Stomach (tissue), 9 donors: ENCODE results near the gene RENBP. TPM values are rescaled to one million over a fixed set of nuclear protein-coding genes. Genes with fewer than 3 reads are reported as not detected.
A peak's percentile ranks its signal among the peaks of the same experiment; 100 is the strongest.

ENCODE experiments used
- DNase-seq, 2 donors: peaks; one replicate each; pipeline versions ENCODE4 v3.0.0 to v3.0.0-alpha.2; 2013 to 2019
- H3K27ac ChIP-seq, 5 donors: fragments of 200-600 bp in 4 of 5; sonication (generic) in 4 of 5; one replicate each; pipeline ENCODE4 v1.5.1; 2013 to 2019; ENCODE audit warnings: mild to moderate bottlenecking in 1 of 5, moderate library complexity in 1 of 5
- H3K27me3 ChIP-seq, 3 donors: fragments of 200-600 bp; sonication (generic); one replicate each; pipeline ENCODE4 v1.5.1; 2017 to 2019; ENCODE audit warnings: mixed run types in 1 of 3
- H3K36me3 ChIP-seq, 4 donors: fragments of 200-600 bp; sonication (generic); 1 replicate in 3 of 4; 2 replicates in 1 of 4; pipeline ENCODE4 v1.5.1; 2016 to 2019
- H3K4me1 ChIP-seq, 4 donors: fragments of 200-600 bp; sonication (generic); one replicate each; pipeline ENCODE4 v1.5.1; 2016 to 2019
- H3K4me3 ChIP-seq, 4 donors: fragments of 200-600 bp; sonication (generic) in 3 of 4; one replicate each; pipeline ENCODE4 v1.5.1; 2016 to 2019; ENCODE audit warnings: mild to moderate bottlenecking in 1 of 4
- H3K9me3 ChIP-seq, 4 donors: fragments of 200-600 bp; sonication (generic); one replicate each; pipeline ENCODE4 v1.5.1; 2016 to 2019
- EP300 ChIP-seq: sonication (generic); formaldehyde crosslinking; IDR thresholded peaks from one replicate; pipeline ENCODE4 v1.6.1; 2017; ENCODE audit warnings: antibody characterized with exemption
- POLR2A ChIP-seq, 4 donors: fragments of 450-650 bp; IDR thresholded peaks; one replicate each; pipeline ENCODE4 v1.6.1; 2016; ENCODE audit warnings: antibody characterized with exemption in 4 of 4, control low read depth in 2 of 4, mild to moderate bottlenecking in 1 of 4, moderate library complexity in 1 of 4
- POLR2AphosphoS5 ChIP-seq, 3 donors: sonication (generic); formaldehyde crosslinking; IDR thresholded peaks; one replicate each; pipeline ENCODE4 v1.6.1; 2016; ENCODE audit warnings: antibody characterized with exemption in 3 of 3
- WGBS, 5 donors: extraction: QIAGEN DNeasy Blood & Tissue Kit in 3 of 5; methylation state at CpG; one replicate each; pipeline versions ENCODE4 v1.1.5 to v1.1.7; 2013 to 2018; 5-methylcytosine and 5-hydroxymethylcytosine counted together
- intact Hi-C: fragments of 100-400 bp; cut with DNase I; formaldehyde crosslinking; loops from one replicate; pipeline ENCODE4 v1.15.1; 2023; ENCODE audit warnings: low total_unique reads
- polyA plus RNA-seq, 3 donors: library from polyadenylated mRNA; stranded (reverse); fragments of 200-250 nt; gene quantifications; one replicate each; pipeline ENCODE4 v1.2.3, GENCODE V29; 2013
- total RNA-seq, 5 donors: library from RNA; depleted of rRNA; stranded (reverse); fragments of >200 nt; gene quantifications; one replicate each; pipeline versions ENCODE4 v1.1.0 to v1.2.3, GENCODE V29; 2014 to 2016
- TF ChIP-seq, protein P1 (sequence below), 7 experiments: fragments of 450-650 bp in 4 of 7; fragments of 200-600 bp in 3 of 7; sonication (generic) in 3 of 7; IDR thresholded peaks; one replicate each; pipeline ENCODE4 v1.5.1; 2016 to 2019; ENCODE audit warnings: antibody characterized with exemption in 7 of 7, control low read depth in 2 of 7, mild to moderate bottlenecking in 1 of 7
- donor health status: healthy with polysubstance abuse.
- donor health status: Bipolar disorder and iron deficiency.
- donor health status: healthy.

RENBP gene
- total and polyA plus RNA-seq, 8 donors = 2.3 to 12.7 (median 8.1) TPM; not detected in 3

DNA sequence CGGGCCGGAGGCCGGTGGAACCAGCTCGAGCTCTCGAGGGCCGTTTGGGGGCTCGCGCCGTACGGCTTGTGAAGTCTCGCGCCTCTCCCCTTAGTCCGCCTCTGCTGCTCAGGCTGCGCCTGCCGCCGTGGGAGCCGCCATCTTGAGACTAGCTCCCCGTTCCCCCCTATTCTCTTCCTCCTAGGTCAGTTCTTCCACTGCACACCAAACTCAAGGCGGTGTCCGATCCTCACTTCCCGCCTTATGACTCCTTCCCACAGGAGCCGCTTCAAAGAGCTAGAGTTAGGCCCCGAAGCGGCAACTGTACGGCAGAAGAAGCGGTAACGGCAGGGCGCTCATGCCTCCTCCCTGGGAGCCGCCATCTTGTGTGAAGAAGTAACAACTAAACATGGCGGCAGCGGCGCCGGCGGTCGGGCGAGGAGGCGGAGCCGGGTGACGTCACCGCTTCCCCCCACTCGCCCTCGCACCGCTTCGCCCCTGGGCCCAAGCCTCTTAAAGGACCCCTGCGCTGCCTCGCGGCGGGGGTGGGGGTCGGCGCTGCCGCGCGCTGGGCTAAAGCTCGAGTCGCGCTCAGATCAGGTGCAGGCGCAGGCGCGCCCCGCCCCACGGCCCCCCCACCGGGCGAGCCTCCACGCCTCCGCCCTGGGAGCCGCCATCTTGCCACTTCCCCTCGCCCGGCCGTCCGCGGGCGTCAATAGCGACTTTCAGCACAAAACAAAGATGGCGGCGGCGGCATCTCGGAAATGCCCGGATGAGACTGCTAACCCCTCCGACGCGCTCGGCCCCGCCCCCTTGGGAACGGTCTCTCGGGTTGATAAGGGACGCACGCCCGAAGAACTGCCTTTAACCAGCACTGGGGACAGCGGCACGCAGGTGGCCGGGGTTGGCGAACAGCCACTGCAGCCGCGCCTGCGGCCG lies 27.3 kb upstream of the RENBP start, which contains the start of gene HCFC1:
HCFC1 (minus strand) TSS at position 369 of the 918 bp plus-strand sequence. CDS start 978 bp downstream, outside the sequence.
- Histone ChIP-seq H3K27me3 (no peaks in the 10 kb centered on the region), H3K4me1 (peaks cover 39 to 58% (median 51%) of the 10 kb centered on the region in 4 donors), H3K9me3 (no peaks in the 10 kb centered on the region), H3K36me3 (no peaks in the 10 kb centered on the region), H3K4me3 (peak within 1 kb of the TSS; percentile 77 to 90 (median 84)), H3K27ac (peak within 1 kb of the TSS; percentile 96 to 99 (median 99))
- TF ChIP-seq POLR2A (IDR thresholded peaks at IDR 0.05) (peak in 1 of 4 donors; percentile 49), POLR2AphosphoS5 (IDR thresholded peaks at IDR 0.05) (peak; percentile 28 to 60 (median 42)), EP300 (no peak)
- peak; percentile 93 to 98 for DNase-seq
- intact Hi-C loops = no loop called here
- WGBS, 5 donors = 0 to 23% (median 2%) methylated on average over 9 to 96 of the region's 96 CpGs

DNA sequence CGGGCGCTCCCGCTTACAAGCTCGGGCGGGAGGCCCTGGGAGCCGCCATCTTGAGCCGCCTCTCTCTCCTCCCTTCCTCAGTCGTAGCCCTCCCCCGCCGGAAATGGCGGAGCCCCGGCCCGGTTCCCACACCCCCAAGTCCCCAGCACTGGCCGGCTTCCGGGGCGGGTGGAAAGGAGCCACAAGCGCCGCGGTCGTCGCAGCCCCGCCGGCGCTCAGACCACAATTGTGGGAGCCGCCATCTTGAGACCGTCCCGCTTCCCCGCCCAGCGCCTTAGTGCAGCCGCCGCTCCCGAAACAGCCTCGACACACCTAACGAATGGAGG lies 26.6 kb upstream of the RENBP start:
- 0 to 8% (median 6%) methylated on average over 25 to 34 of the region's 34 CpGs; no CpG with 5 or more reads in 1 of the 5 donors for WGBS, 5 donors
- DNase-seq = peak; percentile 91 to 97
- Histone ChIP-seq H3K4me1 (peaks cover 45 to 64% (median 57%) of the 10 kb centered on the region in 4 donors), H3K27ac (peak overlapping the region; percentile 96 to 99 (median 99)), H3K27me3 (no peaks in the 10 kb centered on the region), H3K4me3 (peak overlapping the region; percentile 77 to 90 (median 84)), H3K36me3 (no peaks in the 10 kb centered on the region), H3K9me3 (no peaks in the 10 kb centered on the region)
- intact Hi-C loops = no loop called here
- TF ChIP-seq POLR2AphosphoS5 (IDR thresholded peaks at IDR 0.05) (peak; percentile 13 to 60 (median 58)), EP300 (no peak), POLR2A (IDR thresholded peaks at IDR 0.05) (peak in 1 of 4 donors; percentile 41)
- TF ChIP-seq, protein P1, sequence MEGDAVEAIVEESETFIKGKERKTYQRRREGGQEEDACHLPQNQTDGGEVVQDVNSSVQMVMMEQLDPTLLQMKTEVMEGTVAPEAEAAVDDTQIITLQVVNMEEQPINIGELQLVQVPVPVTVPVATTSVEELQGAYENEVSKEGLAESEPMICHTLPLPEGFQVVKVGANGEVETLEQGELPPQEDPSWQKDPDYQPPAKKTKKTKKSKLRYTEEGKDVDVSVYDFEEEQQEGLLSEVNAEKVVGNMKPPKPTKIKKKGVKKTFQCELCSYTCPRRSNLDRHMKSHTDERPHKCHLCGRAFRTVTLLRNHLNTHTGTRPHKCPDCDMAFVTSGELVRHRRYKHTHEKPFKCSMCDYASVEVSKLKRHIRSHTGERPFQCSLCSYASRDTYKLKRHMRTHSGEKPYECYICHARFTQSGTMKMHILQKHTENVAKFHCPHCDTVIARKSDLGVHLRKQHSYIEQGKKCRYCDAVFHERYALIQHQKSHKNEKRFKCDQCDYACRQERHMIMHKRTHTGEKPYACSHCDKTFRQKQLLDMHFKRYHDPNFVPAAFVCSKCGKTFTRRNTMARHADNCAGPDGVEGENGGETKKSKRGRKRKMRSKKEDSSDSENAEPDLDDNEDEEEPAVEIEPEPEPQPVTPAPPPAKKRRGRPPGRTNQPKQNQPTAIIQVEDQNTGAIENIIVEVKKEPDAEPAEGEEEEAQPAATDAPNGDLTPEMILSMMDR (IDR thresholded peaks at IDR 0.05) = no peak

DNA sequence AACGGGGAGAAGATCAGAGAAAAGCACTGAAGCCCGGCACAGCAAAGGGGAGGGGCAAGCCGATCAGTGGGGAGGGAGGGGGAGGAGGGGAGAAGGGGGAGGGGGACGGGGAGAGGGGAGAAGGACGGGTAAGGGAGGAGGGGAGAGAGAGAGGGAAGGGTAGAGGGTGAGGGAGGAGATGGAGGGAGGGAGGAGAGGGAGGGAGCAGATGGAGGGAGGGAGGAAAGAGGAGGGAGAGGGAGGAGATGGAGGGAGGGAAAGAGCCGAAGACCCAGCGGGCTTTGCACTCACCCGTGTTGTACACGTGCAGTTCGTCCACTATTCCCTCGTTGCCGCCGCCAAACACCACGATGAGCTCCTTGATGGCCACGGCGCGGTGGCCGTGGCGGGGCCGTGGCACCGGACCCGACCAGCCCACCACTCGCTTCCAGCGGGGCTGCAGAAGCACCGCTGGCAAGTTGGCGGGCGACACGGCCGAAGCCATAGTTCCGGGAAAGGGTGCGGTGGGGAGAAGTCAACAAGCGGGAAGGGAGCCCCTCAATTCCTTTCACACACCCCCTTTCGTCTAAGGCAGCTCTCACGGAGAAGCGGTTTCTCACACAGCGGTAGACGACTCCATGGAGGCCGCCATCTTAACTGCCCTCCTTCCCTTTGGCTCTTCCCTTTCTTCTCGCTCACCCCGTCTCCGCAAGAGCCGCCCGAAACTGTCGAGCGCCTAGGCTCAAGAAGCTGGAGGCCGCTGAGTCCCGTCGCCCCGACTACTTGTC lies 26.1 kb upstream of the RENBP start:
- peak overlapping the region; percentile 96 to 99 (median 99) for H3K27ac ChIP-seq
- 0 to 12% (median 0%) methylated on average over 23 to 49 of the region's 49 CpGs for WGBS, 5 donors
- H3K9me3 ChIP-seq = no peaks in the 10 kb centered on the region
- peaks cover 46 to 68% (median 63%) of the 10 kb centered on the region in 4 donors for H3K4me1 ChIP-seq
- TF ChIP-seq EP300 (no peak), POLR2AphosphoS5 (IDR thresholded peaks at IDR 0.05) (no peak), POLR2A (IDR thresholded peaks at IDR 0.05) (no peak)
- TF ChIP-seq, protein P1 (IDR thresholded peaks at IDR 0.05) = no peak
- intact Hi-C loops = no loop called here
- peak in 1 of 2 donors; percentile 85 for DNase-seq
- no peaks in the 10 kb centered on the region for H3K36me3 ChIP-seq
- peak overlapping the region; percentile 77 to 90 (median 84) for H3K4me3 ChIP-seq
- no peaks in the 10 kb centered on the region for H3K27me3 ChIP-seq

DNA sequence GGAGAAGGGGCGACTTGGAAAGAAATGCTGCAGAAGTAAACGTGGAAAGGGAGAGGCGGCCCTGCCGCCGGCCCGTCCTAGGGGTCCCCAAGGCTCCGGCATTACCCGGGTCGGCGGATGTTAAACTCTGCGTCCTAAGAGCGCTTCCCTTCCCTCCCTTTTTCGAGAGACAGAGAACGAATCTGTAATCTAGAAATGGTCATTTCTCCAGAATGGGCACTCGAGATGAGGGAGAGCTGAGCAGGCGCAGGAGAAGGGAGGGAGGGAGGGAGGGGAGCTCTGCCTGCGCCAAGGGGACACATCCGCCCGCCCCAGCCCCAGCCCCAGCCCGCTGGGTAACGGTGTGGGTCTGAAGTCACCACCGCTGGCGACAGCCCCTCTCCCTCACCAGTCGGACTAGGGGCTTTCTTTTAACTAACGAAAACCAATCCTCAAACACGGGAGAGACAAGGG lies 25.5 kb upstream of the RENBP start:
- Histone ChIP-seq H3K27me3 (no peaks in the 10 kb centered on the region), H3K4me1 (peaks cover 46 to 69% (median 68%) of the 10 kb centered on the region in 4 donors), H3K9me3 (no peaks in the 10 kb centered on the region), H3K36me3 (no peaks in the 10 kb centered on the region), H3K27ac (peak overlapping the region; percentile 34 to 99 (median 99)), H3K4me3 (peak overlapping the region; percentile 77 to 90 (median 84))
- 1 to 26% (median 5%) methylated on average over 15 to 26 of the region's 26 CpGs for WGBS, 5 donors
- DNase-seq = peak in 1 of 2 donors; percentile 73
- no peak for TF ChIP-seq POLR2A (IDR thresholded peaks at IDR 0.05)
- TF ChIP-seq, protein P1 (IDR thresholded peaks at IDR 0.05) = no peak
- no peak for TF ChIP-seq POLR2AphosphoS5 (IDR thresholded peaks at IDR 0.05)
- intact Hi-C loops = no loop called here
